ENCODE data around the gene MEGF11. TPM values are rescaled to one million over a fixed set of nuclear protein-coding genes. Genes with fewer than 3 reads are reported as not detected.

Gene MEGF11
- polyA plus RNA-seq, 3 donors from 2014 or later = not detected

DNA sequence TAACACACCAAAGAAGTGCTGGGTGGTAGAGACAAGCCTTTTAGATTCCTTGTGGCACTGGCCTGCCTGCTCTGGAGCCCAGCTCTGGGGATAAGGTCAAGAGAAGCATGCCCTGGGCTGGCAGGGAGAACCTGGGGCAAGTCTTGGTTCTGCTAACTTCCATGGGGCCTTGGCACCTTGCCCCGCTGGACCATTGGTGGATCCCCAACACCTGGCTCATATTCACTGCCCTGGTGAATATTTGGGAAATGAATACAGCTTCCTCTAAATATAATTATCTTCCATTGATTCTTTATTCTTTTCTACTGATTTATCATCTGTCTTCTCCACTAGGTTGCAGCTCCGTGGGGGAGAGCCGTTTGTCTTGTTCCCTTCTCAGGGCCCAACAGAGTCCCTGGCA lies 294.7 kb downstream of the MEGF11 start:
- H3K27ac Mint-ChIP-seq = no peak overlapping the region

DNA sequence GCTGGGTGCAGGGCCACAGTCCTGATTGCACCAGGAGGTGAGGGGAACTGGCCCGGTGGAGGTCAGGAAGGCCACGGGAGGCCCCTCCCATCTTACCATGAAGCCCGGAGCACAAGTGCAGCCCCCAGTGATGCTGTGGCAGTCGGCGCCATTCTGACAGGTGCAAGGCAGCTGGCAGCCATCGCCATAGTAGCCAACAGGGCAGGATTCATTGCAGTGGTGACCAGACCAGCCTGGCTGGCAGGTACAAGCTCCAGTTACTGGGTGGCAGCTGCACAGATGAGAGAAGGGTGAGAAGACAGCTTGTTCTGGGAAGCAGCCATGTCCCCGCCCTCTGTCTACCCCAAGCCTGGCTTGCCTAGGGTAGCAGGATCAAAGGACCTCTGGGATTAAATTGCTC lies 296.1 kb downstream of the MEGF11 start:
- Mint-ChIP-seq H3K27ac (no peak overlapping the region), H3K27me3 (ENCODE audit: low read depth in 3 of 3) (peaks cover 6 to 16% (median 6%) of the 10 kb centered on the region in 3 donors), H3K36me3 (no peaks in the 10 kb centered on the region), H3K9me3 (peaks cover 0 to 2% (median 0%) of the 10 kb centered on the region in 6 donors), H3K4me3 (no peak overlapping the region), H3K4me1 (no peaks in the 10 kb centered on the region)
- DNase-seq = no peak

More for the DNA sequence above, 294.7 kb downstream of the MEGF11 start:
- Mint-ChIP-seq H3K4me3 (no peak overlapping the region), H3K4me1 (no peaks in the 10 kb centered on the region), H3K36me3 (no peaks in the 10 kb centered on the region), H3K27me3 (ENCODE audit: low read depth in 3 of 3) (peaks cover 7 to 10% (median 9%) of the 10 kb centered on the region in 3 donors), H3K9me3 (peaks cover 0 to 2% (median 0%) of the 10 kb centered on the region in 6 donors)
- no peak for DNase-seq

- no peaks in the 10 kb centered on the region for H3K36me3 Mint-ChIP-seq
- no peak overlapping the region for H3K4me3 Mint-ChIP-seq
- no peak overlapping the region for H3K27ac Mint-ChIP-seq
- H3K27me3 Mint-ChIP-seq (ENCODE audit: low read depth in 3 of 3) = peaks cover 4 to 16% (median 6%) of the 10 kb centered on the region in 3 donors
- H3K9me3 Mint-ChIP-seq = peaks cover 0 to 2% (median 0%) of the 10 kb centered on the region in 6 donors
- no peaks in the 10 kb centered on the region for H3K4me1 Mint-ChIP-seq
- DNase-seq = no peak
These were observed 296.7 kb downstream of the MEGF11 start for GRCh38 chr15:65956899-65957298.

- no peak for DNase-seq
- Mint-ChIP-seq H3K36me3 (no peaks in the 10 kb centered on the region), H3K4me1 (no peaks in the 10 kb centered on the region), H3K4me3 (no peak overlapping the region), H3K9me3 (peaks cover 0 to 2% (median 0%) of the 10 kb centered on the region in 6 donors), H3K27me3 (ENCODE audit: low read depth in 3 of 3) (peaks cover 4 to 16% (median 6%) of the 10 kb centered on the region in 3 donors), H3K27ac (no peak overlapping the region)
These were observed 297.2 kb downstream of the MEGF11 start for GRCh38 chr15:65956307-65956706.

GRCh38 chr15:65954289-65954741 lies 299.2 kb downstream of the MEGF11 start:
- Mint-ChIP-seq H3K27ac (no peak overlapping the region), H3K27me3 (ENCODE audit: low read depth in 3 of 3) (peaks cover 1 to 12% (median 4%) of the 10 kb centered on the region in 3 donors), H3K4me1 (peaks cover 0 to 3% of the 10 kb centered on the region in 2 donors), H3K4me3 (no peak overlapping the region), H3K9me3 (peaks cover 0 to 2% (median 0%) of the 10 kb centered on the region in 6 donors), H3K36me3 (no peaks in the 10 kb centered on the region)
- no peak for DNase-seq

DNA sequence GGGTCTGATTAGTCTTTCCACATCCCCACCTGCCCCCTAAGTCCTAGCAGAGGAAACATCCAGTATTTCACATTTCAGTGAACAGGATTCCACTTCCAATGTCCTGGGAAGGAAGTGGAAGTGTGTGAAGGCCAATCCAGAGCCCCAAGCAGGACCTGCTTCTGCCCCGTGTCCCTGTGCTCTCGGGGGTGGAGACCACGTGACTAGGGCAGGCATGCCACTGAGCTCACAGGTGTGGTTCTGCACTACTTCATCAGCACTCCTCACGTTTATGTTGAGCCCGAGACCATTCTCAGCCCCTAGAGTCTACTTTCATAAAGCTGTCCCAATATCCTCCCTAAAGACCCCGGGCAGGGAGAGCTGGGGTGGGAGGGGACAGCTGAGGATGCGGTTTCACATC lies 299.9 kb downstream of the MEGF11 start:
- Mint-ChIP-seq H3K9me3 (peaks cover 0 to 2% (median 0%) of the 10 kb centered on the region in 6 donors), H3K27me3 (ENCODE audit: low read depth in 3 of 3) (peaks cover under 1 to 12% (median 4%) of the 10 kb centered on the region in 3 donors), H3K27ac (no peak overlapping the region), H3K4me1 (peaks cover 0 to 3% of the 10 kb centered on the region in 2 donors), H3K36me3 (no peaks in the 10 kb centered on the region), H3K4me3 (no peak overlapping the region)
- no peak for DNase-seq

DNA sequence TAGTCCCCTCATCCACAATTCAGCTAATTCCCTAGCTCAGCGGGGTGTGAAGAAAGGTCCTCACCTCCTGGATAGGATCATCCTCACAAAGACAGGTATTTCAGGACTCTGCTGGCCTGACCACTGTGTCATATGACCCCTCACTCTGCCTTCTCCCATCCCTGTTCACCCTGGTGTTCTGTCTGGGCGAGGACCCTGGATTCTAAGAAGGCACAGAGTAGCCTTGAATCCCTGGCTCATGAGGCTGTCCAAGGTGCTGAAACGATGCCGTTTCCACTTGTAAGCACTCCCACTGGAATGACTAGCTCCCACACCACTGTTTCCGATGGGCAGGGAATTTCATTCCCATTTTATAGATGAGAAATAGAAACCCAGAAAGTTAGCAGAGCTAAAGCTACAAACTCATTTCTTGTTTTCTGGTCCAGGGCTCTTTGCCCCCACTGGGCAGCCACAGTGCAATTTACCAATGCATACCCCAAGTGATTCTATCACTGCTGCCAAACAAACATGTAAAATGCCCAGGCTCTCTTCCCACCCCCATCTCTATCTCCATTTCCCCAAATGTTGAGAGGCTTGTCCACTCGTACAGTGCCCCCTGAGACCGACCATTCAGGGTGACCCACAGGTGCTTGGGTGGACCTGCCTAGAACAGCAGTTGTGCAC lies 301.0 kb downstream of the MEGF11 start:
- Mint-ChIP-seq H3K27me3 (ENCODE audit: low read depth in 3 of 3) (peaks cover 0 to 12% (median 4%) of the 10 kb centered on the region in 3 donors), H3K4me3 (no peak overlapping the region), H3K36me3 (no peaks in the 10 kb centered on the region), H3K9me3 (peaks cover 0 to 2% (median 0%) of the 10 kb centered on the region in 6 donors), H3K27ac (no peak overlapping the region), H3K4me1 (peaks cover 0 to 3% of the 10 kb centered on the region in 2 donors)
- no peak for DNase-seq

DNA sequence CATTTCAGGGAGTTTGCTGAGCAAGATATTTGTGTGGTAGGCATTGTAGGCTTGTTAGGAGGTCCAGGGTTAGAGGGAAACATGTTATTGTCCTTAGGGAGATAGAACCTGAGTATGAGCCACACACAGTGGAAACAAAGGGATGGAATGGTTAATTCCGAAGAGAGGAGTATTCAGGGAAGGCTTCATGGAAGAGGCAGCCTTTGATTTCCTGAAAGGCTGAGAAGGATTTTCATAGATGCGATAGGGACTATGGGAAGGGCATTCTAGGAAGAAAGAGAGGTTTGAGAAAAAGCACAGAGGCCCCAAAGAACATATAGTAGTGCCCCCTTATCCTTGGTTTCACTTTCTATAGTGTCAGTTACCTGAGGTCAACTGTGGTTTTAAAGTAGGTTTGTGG lies 302.5 kb downstream of the MEGF11 start:
- Mint-ChIP-seq H3K27ac (no peak overlapping the region), H3K9me3 (peaks cover 0 to 2% (median 0%) of the 10 kb centered on the region in 6 donors), H3K4me3 (no peak overlapping the region), H3K36me3 (no peaks in the 10 kb centered on the region), H3K27me3 (ENCODE audit: low read depth in 3 of 3) (peaks cover 0 to 7% (median 2%) of the 10 kb centered on the region in 3 donors), H3K4me1 (peaks cover 0 to 3% of the 10 kb centered on the region in 2 donors)
- DNase-seq = no peak

DNA sequence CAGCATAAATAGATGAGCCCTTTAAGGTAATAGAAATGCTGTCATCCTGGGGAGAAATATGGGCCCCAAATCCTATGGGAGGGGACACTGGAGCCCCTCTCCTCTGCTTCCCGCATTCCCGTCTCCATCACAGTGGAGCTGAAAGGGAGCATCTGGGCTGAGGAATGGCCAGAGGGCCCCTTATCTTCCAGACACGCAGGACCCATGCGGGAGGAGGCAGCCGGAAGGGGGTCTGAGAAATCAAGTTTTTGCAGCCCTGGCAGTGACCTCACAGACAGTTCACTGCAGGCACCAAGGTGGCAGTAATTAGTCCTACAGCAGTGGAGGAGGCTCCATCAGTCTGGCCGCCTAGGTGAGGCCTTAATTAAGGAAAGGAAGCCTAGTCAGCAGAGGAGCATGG lies 304.1 kb downstream of the MEGF11 start:
- Mint-ChIP-seq H3K27me3 (ENCODE audit: low read depth in 3 of 3) (peaks cover 0 to 7% (median 0%) of the 10 kb centered on the region in 3 donors), H3K36me3 (no peaks in the 10 kb centered on the region), H3K9me3 (peaks cover 0 to 1% (median 0%) of the 10 kb centered on the region in 6 donors), H3K27ac (no peak overlapping the region), H3K4me3 (no peak overlapping the region), H3K4me1 (peaks cover 0 to 3% of the 10 kb centered on the region in 2 donors)
- no peak for DNase-seq

- H3K4me1 Mint-ChIP-seq = peaks cover 0 to 3% of the 10 kb centered on the region in 2 donors
- no peaks in the 10 kb centered on the region for H3K36me3 Mint-ChIP-seq
- no peaks in the 10 kb centered on the region for H3K9me3 Mint-ChIP-seq
- DNase-seq = no peak
- H3K27me3 Mint-ChIP-seq (ENCODE audit: low read depth in 3 of 3) = peaks cover 0 to 7% (median 0%) of the 10 kb centered on the region in 3 donors
- H3K27ac Mint-ChIP-seq = no peak overlapping the region
- no peak overlapping the region for H3K4me3 Mint-ChIP-seq
These were observed 304.5 kb downstream of the MEGF11 start for GRCh38 chr15:65949011-65949410.

GRCh38 chr15:65948383-65948782 lies 305.2 kb downstream of the MEGF11 start:
- no peak overlapping the region for H3K27ac Mint-ChIP-seq

DNA sequence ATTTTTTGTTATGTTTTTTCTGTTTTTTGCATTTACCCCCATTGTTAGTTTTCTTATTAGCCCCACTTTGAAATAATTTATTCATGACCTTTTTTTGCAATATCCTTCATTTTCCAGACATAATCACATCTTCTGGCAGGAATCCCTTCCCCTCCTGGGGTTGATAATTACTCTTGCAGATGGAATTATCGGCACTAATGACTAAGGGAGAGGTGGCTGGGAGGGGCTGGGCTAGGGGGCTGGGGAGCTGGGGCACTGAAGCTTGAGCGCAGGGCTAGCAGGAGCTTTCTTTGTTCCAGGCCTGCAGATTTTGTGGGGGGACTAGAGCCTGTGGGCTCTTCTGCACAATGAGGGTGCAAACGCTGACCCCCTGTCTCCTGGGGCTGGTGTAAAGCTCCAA lies 306.5 kb downstream of the MEGF11 start:
- Mint-ChIP-seq H3K27ac (no peak overlapping the region), H3K36me3 (no peaks in the 10 kb centered on the region), H3K4me3 (no peak overlapping the region), H3K27me3 (ENCODE audit: low read depth in 3 of 3) (peaks cover 0 to 2% (median 0%) of the 10 kb centered on the region in 3 donors), H3K4me1 (peaks cover 0 to 3% of the 10 kb centered on the region in 2 donors), H3K9me3 (no peaks in the 10 kb centered on the region)
- no peak for DNase-seq

More at GRCh38 chr15:65948383-65948782, 305.2 kb downstream of the MEGF11 start:
- Mint-ChIP-seq H3K4me1 (peaks cover 0 to 3% of the 10 kb centered on the region in 2 donors), H3K9me3 (no peaks in the 10 kb centered on the region), H3K36me3 (no peaks in the 10 kb centered on the region), H3K4me3 (no peak overlapping the region), H3K27me3 (ENCODE audit: low read depth in 3 of 3) (peaks cover 0 to 7% (median 0%) of the 10 kb centered on the region in 3 donors)
- no peak for DNase-seq

DNA sequence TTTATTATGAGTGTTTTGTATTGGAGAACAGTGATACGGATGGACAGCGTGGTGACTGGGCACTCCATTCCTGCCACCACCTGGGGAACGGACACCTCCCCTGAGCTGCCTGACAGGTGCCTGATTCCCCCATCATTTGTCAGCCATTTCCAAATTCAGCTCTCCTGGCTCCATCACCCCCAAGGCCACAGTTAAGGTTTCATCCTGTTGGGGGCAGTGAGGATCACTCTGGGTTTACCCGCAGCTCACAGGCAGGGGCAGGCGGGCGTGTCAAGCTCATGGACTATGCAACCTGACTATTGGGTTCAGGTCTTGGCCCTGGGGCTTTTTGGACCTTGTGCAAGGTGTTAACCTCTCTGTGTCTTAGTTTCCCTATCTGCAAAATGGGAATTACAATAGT lies 307.9 kb downstream of the MEGF11 start:
- Mint-ChIP-seq H3K27ac (no peak overlapping the region), H3K36me3 (no peaks in the 10 kb centered on the region), H3K4me3 (no peak overlapping the region), H3K9me3 (no peaks in the 10 kb centered on the region), H3K4me1 (no peaks in the 10 kb centered on the region), H3K27me3 (ENCODE audit: low read depth in 3 of 3) (peaks cover 0 to 2% (median 2%) of the 10 kb centered on the region in 3 donors)
- no peak for DNase-seq

- peaks cover 2% of the 10 kb centered on the region in 3 donors for H3K27me3 Mint-ChIP-seq (ENCODE audit: low read depth in 3 of 3)
- H3K27ac Mint-ChIP-seq = no peak overlapping the region
- no peaks in the 10 kb centered on the region for H3K36me3 Mint-ChIP-seq
- no peak overlapping the region for H3K4me3 Mint-ChIP-seq
- no peaks in the 10 kb centered on the region for H3K9me3 Mint-ChIP-seq
- no peak for DNase-seq
- no peaks in the 10 kb centered on the region for H3K4me1 Mint-ChIP-seq
These were observed 309.1 kb downstream of the MEGF11 start for GRCh38 chr15:65944404-65944803.

All from immature natural killer cell (primary cell).